IPS DF 4.7 (cell line): ENCODE measurements around the gene KANSL2.
A peak's percentile ranks its signal among the peaks of the same experiment; 100 is the strongest.
"Not testable (repeated sequence)": the region's sequence is repeated elsewhere in the genome, so short reads cannot be mapped to it uniquely, and the experiment has no call there.

Source experiments
- DNase-seq: peaks from one replicate; pipeline ENCODE4 v3.0.0-alpha.2; 2013; ENCODE audit warnings: low spot score; ENCODE audit errors: extremely low read depth

KANSL2 gene, protein sequence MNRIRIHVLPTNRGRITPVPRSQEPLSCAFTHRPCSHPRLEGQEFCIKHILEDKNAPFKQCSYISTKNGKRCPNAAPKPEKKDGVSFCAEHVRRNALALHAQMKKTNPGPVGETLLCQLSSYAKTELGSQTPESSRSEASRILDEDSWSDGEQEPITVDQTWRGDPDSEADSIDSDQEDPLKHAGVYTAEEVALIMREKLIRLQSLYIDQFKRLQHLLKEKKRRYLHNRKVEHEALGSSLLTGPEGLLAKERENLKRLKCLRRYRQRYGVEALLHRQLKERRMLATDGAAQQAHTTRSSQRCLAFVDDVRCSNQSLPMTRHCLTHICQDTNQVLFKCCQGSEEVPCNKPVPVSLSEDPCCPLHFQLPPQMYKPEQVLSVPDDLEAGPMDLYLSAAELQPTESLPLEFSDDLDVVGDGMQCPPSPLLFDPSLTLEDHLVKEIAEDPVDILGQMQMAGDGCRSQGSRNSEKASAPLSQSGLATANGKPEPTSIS

GRCh38 chr12:48681710-48682532 lies at the start of gene KANSL2:
Gene KANSL2 (minus strand): TSS chr12:48682238. CDS start chr12:48681632, 606 bp downstream.
- DNase-seq: peak; percentile 97

GRCh38 chr12:48728807-48729206 lies 46.8 kb upstream of the KANSL2 start:
- no peak for DNase-seq

DNA sequence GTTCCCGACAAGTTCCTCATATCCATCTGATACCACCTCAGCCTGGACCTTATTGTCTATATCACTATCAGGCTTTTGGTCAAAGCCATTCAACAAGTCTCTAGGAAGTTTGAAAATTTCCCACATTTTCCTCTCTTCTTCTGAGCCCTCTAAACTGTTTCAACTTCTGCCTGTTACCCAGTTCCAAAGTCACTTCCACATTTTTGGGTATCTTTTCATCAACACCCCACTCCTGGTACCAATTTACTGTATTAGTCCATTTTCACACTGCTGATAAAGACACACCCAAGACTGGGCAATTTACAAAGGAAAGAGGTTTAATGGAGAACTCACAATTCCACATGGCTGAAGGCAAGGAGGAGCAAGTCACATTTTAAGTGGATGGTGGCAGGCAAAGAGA lies 38.7 kb upstream of the KANSL2 start:
- not testable (repeated sequence) for DNase-seq

DNA sequence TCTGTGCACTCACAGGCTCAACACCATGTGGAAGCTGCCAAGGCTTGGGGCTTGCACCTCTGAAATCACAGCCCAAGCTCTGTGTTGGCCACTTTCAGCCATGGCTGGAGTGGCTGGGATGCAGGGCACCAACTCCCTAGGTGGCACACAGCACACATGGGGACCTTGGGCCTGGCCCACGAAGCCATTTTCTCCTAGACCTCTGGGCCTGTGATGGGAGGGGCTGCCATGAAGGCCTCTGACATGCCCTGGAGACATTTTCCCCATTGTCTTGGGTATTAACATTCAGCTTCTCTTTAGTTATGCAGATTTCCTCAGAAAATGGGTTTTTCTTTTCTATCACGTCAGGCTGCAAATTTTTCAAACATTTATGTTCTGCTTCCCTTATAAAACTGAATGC lies 38.1 kb upstream of the KANSL2 start:
- DNase-seq: not testable (repeated sequence)

- DNase-seq: not testable (repeated sequence)
Observed at GRCh38 chr12:48719002-48719401, 37.0 kb upstream of the KANSL2 start.

DNA sequence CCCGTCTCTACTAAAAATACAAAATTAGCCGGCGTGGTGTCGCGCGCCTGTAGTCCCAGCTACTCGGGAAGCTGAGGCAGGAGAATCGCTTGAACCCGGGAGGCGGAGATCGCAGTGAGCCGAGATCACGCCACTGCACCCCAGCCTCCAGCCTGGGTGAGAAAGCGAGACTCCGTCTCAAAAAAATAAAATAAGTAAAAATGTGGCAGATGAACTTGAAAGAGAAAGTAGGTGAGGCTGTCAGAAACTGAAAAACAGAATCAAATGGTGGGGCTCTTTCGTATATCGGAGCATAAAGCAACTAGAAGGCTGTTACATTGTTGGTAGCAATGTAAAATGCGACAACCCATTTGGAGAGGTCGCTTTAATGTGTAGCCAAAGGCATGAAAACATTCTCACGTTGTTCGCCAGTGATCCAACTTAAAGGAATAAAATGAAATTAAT lies 35.2 kb upstream of the KANSL2 start:
- no peak for DNase-seq

DNA sequence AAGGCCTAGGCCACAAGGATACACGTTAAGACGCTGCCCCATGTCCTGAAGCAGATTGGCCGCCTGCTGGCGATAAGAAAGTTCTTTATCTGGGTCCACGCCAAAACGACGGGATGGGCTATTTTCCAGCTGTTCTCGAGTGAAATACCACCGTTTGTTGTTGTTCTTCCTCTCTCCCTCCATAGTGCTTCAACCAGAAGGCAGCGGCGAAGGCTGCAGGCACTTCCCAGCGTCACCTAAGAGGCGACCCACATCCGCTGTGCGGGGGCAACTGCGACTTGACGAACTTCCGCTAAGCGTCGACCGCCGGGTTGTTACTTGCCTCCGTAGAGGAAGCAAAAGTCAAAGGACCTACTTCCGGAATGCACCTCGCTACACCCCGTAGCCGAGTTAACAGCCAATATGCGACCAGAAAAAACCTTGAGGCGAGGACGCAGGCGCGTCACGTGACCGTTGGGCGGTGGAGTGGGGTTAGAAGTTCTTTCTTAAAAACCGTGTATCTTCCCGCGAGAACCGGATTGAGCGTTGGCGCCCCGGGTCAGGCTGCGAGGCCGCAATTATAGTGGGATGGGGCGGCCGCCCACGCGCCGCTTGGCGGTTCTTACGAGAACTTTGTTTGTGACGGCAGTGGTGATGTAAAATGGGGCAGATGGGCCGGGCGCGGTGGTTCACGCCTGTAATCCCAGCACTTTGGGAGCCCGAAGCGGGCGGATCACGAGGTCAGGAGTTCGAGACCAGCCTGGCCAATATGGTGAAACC lies 34.6 kb upstream of the KANSL2 start, which contains the start of gene CCNT1:
CCNT1 (minus strand) TSS at position 215 of the 759 bp plus-strand sequence; CDS start at position 183, 32 bp downstream.
- DNase-seq: peak; percentile 100

- no peak for DNase-seq
Observed at GRCh38 chr12:48716168-48716492, 34.1 kb upstream of the KANSL2 start.

DNA sequence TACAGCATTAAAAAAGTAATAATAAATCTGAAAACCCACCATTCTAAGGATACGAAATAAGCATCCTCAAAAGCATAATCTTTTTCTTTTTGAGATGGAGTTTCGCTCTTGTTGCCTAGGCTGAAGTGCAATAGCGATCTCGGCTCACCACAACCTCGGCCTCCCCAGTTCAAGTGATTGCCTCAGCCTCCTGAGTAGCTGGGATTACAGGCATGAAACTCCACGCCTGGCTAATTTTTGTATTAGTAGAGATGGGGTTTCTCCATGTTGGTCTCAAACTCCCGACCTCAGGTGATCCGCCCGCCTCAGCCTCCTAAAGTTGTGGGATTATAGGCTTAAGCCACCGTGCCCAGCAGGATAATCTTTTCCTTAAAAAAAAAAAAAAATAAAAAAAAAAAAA lies 30.2 kb upstream of the KANSL2 start:
- DNase-seq: no peak

- DNase-seq: not testable (repeated sequence)
Observed at GRCh38 chr12:48698822-48699221, 16.8 kb upstream of the KANSL2 start.

DNA sequence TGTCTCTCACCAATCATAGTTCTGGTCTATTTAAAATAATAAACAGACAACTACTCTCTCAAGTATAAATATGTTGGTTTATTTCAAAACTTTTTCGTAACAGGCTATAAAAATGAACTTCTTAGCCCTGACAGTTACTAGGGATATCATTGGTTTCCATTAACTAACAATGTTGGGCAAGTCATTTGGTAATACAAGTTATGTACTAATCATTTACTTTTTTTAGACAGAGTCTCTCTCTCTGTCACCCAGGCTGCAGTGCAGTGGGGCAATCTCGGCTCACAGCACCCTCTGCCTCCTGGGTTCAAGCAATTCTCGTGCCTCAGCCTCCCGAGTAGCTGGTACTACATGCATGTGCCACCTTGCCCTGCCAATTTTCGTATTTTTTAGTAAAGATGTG lies 14.6 kb upstream of the KANSL2 start:
- no peak for DNase-seq

DNA sequence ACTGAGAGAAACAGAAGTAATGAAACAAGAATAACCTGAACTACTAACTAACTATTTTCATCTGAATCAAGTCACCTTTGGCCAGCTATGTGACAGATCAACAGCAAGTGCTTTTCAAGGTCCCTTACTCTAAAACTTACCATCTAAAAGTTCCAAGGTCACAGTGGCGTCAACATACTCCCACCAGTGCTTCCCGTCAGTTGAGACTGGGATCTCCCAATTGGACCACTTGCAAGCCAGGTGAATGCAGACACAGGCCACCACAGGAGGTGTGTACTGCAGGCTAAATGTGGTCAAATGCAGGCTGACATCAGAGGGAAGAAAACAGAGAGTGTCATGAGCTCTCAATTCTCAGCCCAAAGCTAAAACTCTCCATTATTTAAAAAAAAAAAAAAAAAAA lies 13.8 kb upstream of the KANSL2 start:
- no peak for DNase-seq

- DNase-seq: no peak
Observed at GRCh38 chr12:48694038-48694437, 12.0 kb upstream of the KANSL2 start.

DNA sequence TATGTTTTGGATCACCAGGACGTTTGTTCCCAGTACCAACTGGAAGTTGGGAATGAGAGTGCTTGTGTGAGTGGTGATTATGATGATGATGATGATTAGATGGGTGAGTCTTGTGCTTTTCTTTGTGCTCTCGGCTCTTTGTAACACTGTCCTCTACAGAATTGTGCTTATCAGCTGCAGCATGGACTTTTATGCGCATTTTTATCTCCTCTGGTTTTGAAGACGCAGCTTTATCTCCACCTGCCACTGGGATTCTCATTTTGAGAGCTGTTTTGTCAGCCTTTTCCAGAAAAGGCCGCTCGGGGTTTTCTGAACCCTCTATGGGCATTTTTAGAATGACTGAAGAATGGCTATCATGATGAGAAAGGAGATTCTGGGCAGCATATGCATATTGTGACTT lies 11.5 kb upstream of the KANSL2 start:
- DNase-seq: no peak

- DNase-seq: no peak
Observed at GRCh38 chr12:48691826-48692487, 9.9 kb upstream of the KANSL2 start.

- DNase-seq: no peak
Observed at GRCh38 chr12:48690990-48691389, 9.0 kb upstream of the KANSL2 start.

- no peak for DNase-seq
Observed at GRCh38 chr12:48690436-48690835, 8.4 kb upstream of the KANSL2 start.

DNA sequence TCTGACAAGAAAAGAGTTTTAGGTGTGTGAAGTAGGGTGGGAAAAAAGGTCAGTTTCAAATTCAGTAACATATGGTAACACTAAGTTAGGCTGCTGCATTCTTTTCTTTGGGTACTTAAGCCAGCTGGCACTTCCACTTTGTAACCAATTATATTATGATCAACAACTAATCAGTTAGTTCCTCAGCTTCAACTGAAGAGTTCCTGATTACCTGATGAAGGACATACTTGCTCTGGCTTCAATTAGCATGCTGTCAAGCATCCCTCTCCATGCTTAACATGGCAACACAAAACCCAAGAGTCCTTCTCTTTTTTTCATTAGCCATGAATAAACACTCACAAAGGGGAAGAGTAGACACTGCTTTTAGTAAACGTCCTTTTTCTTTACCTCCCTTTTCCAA lies 6.8 kb upstream of the KANSL2 start:
- no peak for DNase-seq

- DNase-seq: no peak
Observed at GRCh38 chr12:48687592-48687991, 5.6 kb upstream of the KANSL2 start.

GRCh38 chr12:48686615-48687334 lies 4.7 kb upstream of the KANSL2 start:
- no peak for DNase-seq
